ENCODE data around the gene KRT82. TPM values are rescaled to one million over a fixed set of nuclear protein-coding genes. Genes with fewer than 3 reads are reported as not detected.

The KRT82 gene
- total and polyA plus RNA-seq, 2 experiments from 2014 or later = not detected

- Histone ChIP-seq H3K27ac (ENCODE audit: low read depth) (no peak overlapping the region), H3F3A (replicated peaks; ENCODE audit: low read depth) (no peaks in the 10 kb centered on the region), H3K4me3 (no peak overlapping the region), H3K27me3 (ENCODE audit: insufficient read depth) (no peaks in the 10 kb centered on the region), H3K4me1 (ENCODE audit: insufficient read depth) (no peaks in the 10 kb centered on the region), H4K20me1 (replicated peaks; ENCODE audit: insufficient read depth) (no peaks in the 10 kb centered on the region; the same call in 1 of the 2 replicates), H3K36me3 (ENCODE audit: insufficient read depth) (no peaks in the 10 kb centered on the region), H2AFZ (no peak overlapping the region), H3K4me2 (no peak overlapping the region), H3K79me2 (replicated peaks; ENCODE audit: insufficient read depth) (no peaks in the 10 kb centered on the region), H3K9me2 (ENCODE audit: insufficient read depth) (no peaks in the 10 kb centered on the region)
- no peak for TF ChIP-seq ZNF462 (CRISPR knock-in tag; IDR thresholded peaks at IDR 0.05)
- TF ChIP-seq ETS1 (IDR thresholded peaks at IDR 0.05) = no peak
- no peak for TF ChIP-seq CTCF (conservative IDR thresholded peaks at IDR 0.05; ENCODE audit: low read depth in 2 of 2)
- no peak for TF ChIP-seq EZH2 (IDR thresholded peaks at IDR 0.05; ENCODE audit: low read depth, unreplicated experiment)
- TF ChIP-seq REST (IDR thresholded peaks at IDR 0.05; ENCODE audit: unreplicated experiment) = no peak
- no peak for TF ChIP-seq JUNB (IDR thresholded peaks at IDR 0.05; ENCODE audit: unreplicated experiment)
- no peak for TF ChIP-seq EZH2phosphoT487 (IDR thresholded peaks at IDR 0.05; ENCODE audit: unreplicated experiment)
- no peak for TF ChIP-seq POLR2AphosphoS5 (IDR thresholded peaks at IDR 0.05; ENCODE audit: low read depth)
- TF ChIP-seq ZNF114 (CRISPR knock-in tag; IDR thresholded peaks at IDR 0.05) = no peak
- no peak for TF ChIP-seq ZNF331 (CRISPR knock-in tag; IDR thresholded peaks at IDR 0.05; ENCODE audit: low read depth)
- TF ChIP-seq NANOG (IDR thresholded peaks at IDR 0.05; ENCODE audit: borderline replicate concordance) = no peak
- no peak for TF ChIP-seq CREB1 (CRISPR knock-in tag; IDR thresholded peaks at IDR 0.05; ENCODE audit: low read depth)
- TF ChIP-seq STAT1 (IDR thresholded peaks at IDR 0.05; ENCODE audit: unreplicated experiment) = no peak
- no peaks in the 10 kb centered on the region for H3K36me3 Mint-ChIP-seq (ENCODE audit: low read depth)
- no peaks in the 10 kb centered on the region for H3K9me3 Mint-ChIP-seq
- no peaks in the 10 kb centered on the region for H3K27me3 Mint-ChIP-seq (ENCODE audit: insufficient read depth, low read depth, poor library complexity)
- H3K4me1 Mint-ChIP-seq = peaks cover 9% of the 10 kb centered on the region
- H3K4me3 Mint-ChIP-seq = no peak overlapping the region
- no peak overlapping the region for H3K27ac Mint-ChIP-seq
- no peak for DNase-seq (ENCODE audit: low spot score)
- ATAC-seq = no peak
Observed at GRCh38 chr12:52353766-52354165, 52.4 kb downstream of the KRT82 start.
